Measurements from ENCODE around the gene PRKAB2.
A peak's percentile ranks its signal among the peaks of the same experiment; 100 is the strongest.
"Not testable (repeated sequence)": the region's sequence is repeated elsewhere in the genome, so short reads cannot be mapped to it uniquely, and the experiment has no call there.

The PRKAB2 gene

GRCh38 chr1:147130721-147131120, 41.5 kb downstream of the PRKAB2 start:
- H3K4me1 ChIP-seq (ENCODE audit: control extremely low read depth in 1 of 4, control insufficient read depth in 4 of 4, insufficient read depth in 4 of 4, low read length in 3 of 4); POLR2A ChIA-PET; CTCF ChIA-PET; H3K9me3 ChIP-seq (ENCODE audit: control extremely low read depth in 1 of 5, control insufficient read depth in 4 of 5, insufficient read depth in 2 of 5, low read depth in 1 of 5, low read length in 4 of 5); H3K36me3 ChIP-seq (ENCODE audit: control insufficient read depth in 4 of 4, insufficient read depth in 4 of 4, low read length in 3 of 4); H3K27me3 ChIP-seq (replicated peaks in 2 of 5; ENCODE audit: control insufficient read depth in 4 of 5, insufficient read depth in 5 of 5, low read length in 4 of 5); H3K4me3 ChIP-seq (ENCODE audit: control insufficient read depth in 1 of 7, extremely low read depth in 1 of 7, insufficient read depth in 4 of 7, low read depth in 2 of 7, low read length in 6 of 7); H3K27ac ChIP-seq (ENCODE audit: insufficient read depth in 1 of 2, low read depth in 1 of 2, low read length in 2 of 2, poor library complexity in 1 of 2, severe bottlenecking in 2 of 2); DNase-seq: not testable (repeated sequence)
- 100% methylated on average over 1 of the region's 1 CpG for WGBS (ENCODE audit: insufficient coverage)

- 100% methylated on average over 3 of the region's 3 CpGs for WGBS (ENCODE audit: insufficient coverage)
- ChIA-PET POLR2A (no interaction called here), CTCF (no interaction called here)
- Histone ChIP-seq H3K4me3 (ENCODE audit: control insufficient read depth in 1 of 7, extremely low read depth in 1 of 7, insufficient read depth in 4 of 7, low read depth in 2 of 7, low read length in 6 of 7) (no peak overlapping the region), H3K36me3 (ENCODE audit: control insufficient read depth in 4 of 4, insufficient read depth in 4 of 4, low read length in 3 of 4) (no peaks in the 10 kb centered on the region), H3K4me1 (ENCODE audit: control extremely low read depth in 1 of 4, control insufficient read depth in 4 of 4, insufficient read depth in 4 of 4, low read length in 3 of 4) (no peaks in the 10 kb centered on the region), H3K9me3 (ENCODE audit: control extremely low read depth in 1 of 5, control insufficient read depth in 4 of 5, insufficient read depth in 2 of 5, low read depth in 1 of 5, low read length in 4 of 5) (no peaks in the 10 kb centered on the region), H3K27ac (ENCODE audit: insufficient read depth in 1 of 2, low read depth in 1 of 2, low read length in 2 of 2, poor library complexity in 1 of 2, severe bottlenecking in 2 of 2) (no peak overlapping the region), H3K27me3 (replicated peaks in 2 of 5; ENCODE audit: control insufficient read depth in 4 of 5, insufficient read depth in 5 of 5, low read length in 4 of 5) (no peaks in the 10 kb centered on the region)
- no peak for DNase-seq
Measured at GRCh38 chr1:147129116-147129873, 43.0 kb downstream of the PRKAB2 start.

GRCh38 chr1:147124266-147124665, 48.0 kb downstream of the PRKAB2 start:
- peaks cover 0 to 3% (median 0%) of the 10 kb centered on the region in 5 experiments for H3K27me3 ChIP-seq (replicated peaks in 2 of 5; ENCODE audit: control insufficient read depth in 4 of 5, insufficient read depth in 5 of 5, low read length in 4 of 5)
- H3K36me3 ChIP-seq (ENCODE audit: control insufficient read depth in 4 of 4, insufficient read depth in 4 of 4, low read length in 3 of 4) = no peaks in the 10 kb centered on the region
- H3K4me3 ChIP-seq (ENCODE audit: control insufficient read depth in 1 of 7, extremely low read depth in 1 of 7, insufficient read depth in 4 of 7, low read depth in 2 of 7, low read length in 6 of 7) = no peak overlapping the region
- POLR2A ChIA-PET = no interaction called here
- H3K9me3 ChIP-seq (ENCODE audit: control extremely low read depth in 1 of 5, control insufficient read depth in 4 of 5, insufficient read depth in 2 of 5, low read depth in 1 of 5, low read length in 4 of 5) = no peaks in the 10 kb centered on the region
- CTCF ChIA-PET = no interaction called here
- WGBS (ENCODE audit: insufficient coverage) = 75% methylated on average over 2 of the region's 2 CpGs
- no peaks in the 10 kb centered on the region for H3K4me1 ChIP-seq (ENCODE audit: control extremely low read depth in 1 of 4, control insufficient read depth in 4 of 4, insufficient read depth in 4 of 4, low read length in 3 of 4)
- H3K27ac ChIP-seq (ENCODE audit: insufficient read depth in 1 of 2, low read depth in 1 of 2, low read length in 2 of 2, poor library complexity in 1 of 2, severe bottlenecking in 2 of 2) = no peak overlapping the region
- peak in 2 of 3 donors; percentile 6 to 35 for DNase-seq

- DNase-seq = no peak
- POLR2A ChIA-PET = no interaction called here
- Histone ChIP-seq H3K4me1 (ENCODE audit: control extremely low read depth in 1 of 4, control insufficient read depth in 4 of 4, insufficient read depth in 4 of 4, low read length in 3 of 4) (no peaks in the 10 kb centered on the region), H3K9me3 (ENCODE audit: control extremely low read depth in 1 of 5, control insufficient read depth in 4 of 5, insufficient read depth in 2 of 5, low read depth in 1 of 5, low read length in 4 of 5) (no peaks in the 10 kb centered on the region), H3K4me3 (ENCODE audit: control insufficient read depth in 1 of 7, extremely low read depth in 1 of 7, insufficient read depth in 4 of 7, low read depth in 2 of 7, low read length in 6 of 7) (no peak overlapping the region), H3K27ac (ENCODE audit: insufficient read depth in 1 of 2, low read depth in 1 of 2, low read length in 2 of 2, poor library complexity in 1 of 2, severe bottlenecking in 2 of 2) (no peak overlapping the region), H3K27me3 (replicated peaks in 2 of 5; ENCODE audit: control insufficient read depth in 4 of 5, insufficient read depth in 5 of 5, low read length in 4 of 5) (peaks cover 0 to 3% (median 0%) of the 10 kb centered on the region in 5 experiments), H3K36me3 (ENCODE audit: control insufficient read depth in 4 of 4, insufficient read depth in 4 of 4, low read length in 3 of 4) (no peaks in the 10 kb centered on the region)
- CTCF ChIA-PET = no interaction called here
- WGBS (ENCODE audit: insufficient coverage) = no CpG with 5 or more reads among the region's 1 CpG
Measured at GRCh38 chr1:147117109-147117508, 55.2 kb downstream of the PRKAB2 start.

- POLR2A ChIA-PET = no interaction called here
- CTCF ChIA-PET = no interaction called here
- WGBS (ENCODE audit: insufficient coverage) = 93% methylated on average over 1 of the region's 2 CpGs
Measured at GRCh38 chr1:147115496-147115895, 56.8 kb downstream of the PRKAB2 start.

GRCh38 chr1:147115079-147115478, 57.2 kb downstream of the PRKAB2 start:
- H3K4me3 ChIP-seq (ENCODE audit: control insufficient read depth in 1 of 7, extremely low read depth in 1 of 7, insufficient read depth in 4 of 7, low read depth in 2 of 7, low read length in 6 of 7); H3K27ac ChIP-seq (ENCODE audit: insufficient read depth in 1 of 2, low read depth in 1 of 2, low read length in 2 of 2, poor library complexity in 1 of 2, severe bottlenecking in 2 of 2); DNase-seq; H3K36me3 ChIP-seq (ENCODE audit: control insufficient read depth in 4 of 4, insufficient read depth in 4 of 4, low read length in 3 of 4); H3K9me3 ChIP-seq (ENCODE audit: control extremely low read depth in 1 of 5, control insufficient read depth in 4 of 5, insufficient read depth in 2 of 5, low read depth in 1 of 5, low read length in 4 of 5); POLR2A ChIA-PET; H3K27me3 ChIP-seq (replicated peaks in 2 of 5; ENCODE audit: control insufficient read depth in 4 of 5, insufficient read depth in 5 of 5, low read length in 4 of 5); CTCF ChIA-PET; H3K4me1 ChIP-seq (ENCODE audit: control extremely low read depth in 1 of 4, control insufficient read depth in 4 of 4, insufficient read depth in 4 of 4, low read length in 3 of 4): not testable (repeated sequence)
- 100% methylated on average over 2 of the region's 4 CpGs for WGBS (ENCODE audit: insufficient coverage)

More at GRCh38 chr1:147115496-147115895, 56.8 kb downstream of the PRKAB2 start:
- H3K27me3 ChIP-seq (replicated peaks in 2 of 5; ENCODE audit: control insufficient read depth in 4 of 5, insufficient read depth in 5 of 5, low read length in 4 of 5) = peaks cover 0 to 3% (median 0%) of the 10 kb centered on the region in 5 experiments
- H3K27ac ChIP-seq (ENCODE audit: insufficient read depth in 1 of 2, low read depth in 1 of 2, low read length in 2 of 2, poor library complexity in 1 of 2, severe bottlenecking in 2 of 2) = no peak overlapping the region
- no peaks in the 10 kb centered on the region for H3K36me3 ChIP-seq (ENCODE audit: control insufficient read depth in 4 of 4, insufficient read depth in 4 of 4, low read length in 3 of 4)
- H3K9me3 ChIP-seq (ENCODE audit: control extremely low read depth in 1 of 5, control insufficient read depth in 4 of 5, insufficient read depth in 2 of 5, low read depth in 1 of 5, low read length in 4 of 5) = no peaks in the 10 kb centered on the region
- H3K4me1 ChIP-seq (ENCODE audit: control extremely low read depth in 1 of 4, control insufficient read depth in 4 of 4, insufficient read depth in 4 of 4, low read length in 3 of 4) = no peaks in the 10 kb centered on the region
- DNase-seq = no peak
- H3K4me3 ChIP-seq (ENCODE audit: control insufficient read depth in 1 of 7, extremely low read depth in 1 of 7, insufficient read depth in 4 of 7, low read depth in 2 of 7, low read length in 6 of 7) = no peak overlapping the region

GRCh38 chr1:147114353-147114752, 57.9 kb downstream of the PRKAB2 start:
- H3K9me3 ChIP-seq (ENCODE audit: control extremely low read depth in 1 of 5, control insufficient read depth in 4 of 5, insufficient read depth in 2 of 5, low read depth in 1 of 5, low read length in 4 of 5); POLR2A ChIA-PET; CTCF ChIA-PET; DNase-seq; H3K4me1 ChIP-seq (ENCODE audit: control extremely low read depth in 1 of 4, control insufficient read depth in 4 of 4, insufficient read depth in 4 of 4, low read length in 3 of 4); H3K27ac ChIP-seq (ENCODE audit: insufficient read depth in 1 of 2, low read depth in 1 of 2, low read length in 2 of 2, poor library complexity in 1 of 2, severe bottlenecking in 2 of 2); H3K4me3 ChIP-seq (ENCODE audit: control insufficient read depth in 1 of 7, extremely low read depth in 1 of 7, insufficient read depth in 4 of 7, low read depth in 2 of 7, low read length in 6 of 7); H3K36me3 ChIP-seq (ENCODE audit: control insufficient read depth in 4 of 4, insufficient read depth in 4 of 4, low read length in 3 of 4); H3K27me3 ChIP-seq (replicated peaks in 2 of 5; ENCODE audit: control insufficient read depth in 4 of 5, insufficient read depth in 5 of 5, low read length in 4 of 5): not testable (repeated sequence)
- no CpG with 5 or more reads among the region's 1 CpG for WGBS (ENCODE audit: insufficient coverage)
